Panc1 (cell line): ENCODE measurements around the gene MEIS3. TPM values are rescaled to one million over a fixed set of nuclear protein-coding genes. Genes with fewer than 3 reads are reported as not detected.

Source experiments
- ATAC-seq: fragments of 200-7000 bp; cut with Tn5 transposase; 2 replicates; pipeline ENCODE4 v1.9.1; 2020; ENCODE audit warnings: mild to moderate bottlenecking, moderate library complexity
- BruUV-seq: library from RNA; stranded (reverse); fragments of 400-500 nt; replicated peaks from 2 replicates; lab custom pipeline; 2021; lab: Mats Ljungman, UMichigan
- CTCF ChIA-PET: fragments of 300-600 bp; sonication (Branson Sonifier 250); formaldehyde crosslinking; loops from one replicate; lab custom pipeline; 2022; ENCODE audit warnings: antibody characterized with exemption; lab: Charles Lee
- POLR2A ChIA-PET: fragments of 300-600 bp; sonication (Branson Sonifier 250); formaldehyde crosslinking; loops from one replicate; lab custom pipeline; 2022; ENCODE audit warnings: antibody characterized with exemption; lab: Charles Lee
- DNase-seq: peaks from one replicate; pipeline ENCODE4 v3.0.0-alpha.2; 2010; ENCODE audit warnings: low read depth, low spot score
- H3K27ac ChIP-seq: 2 replicates; pipeline ENCODE4 v1.5.1; 2011; ENCODE audit warnings: mild to moderate bottlenecking, low read length, inconsistent platforms
- H3K27me3 ChIP-seq: fragments of 200-500 bp; sonication (Bioruptor generic); 2 replicates; pipeline ENCODE4 v1.6.0; 2014; ENCODE audit warnings: low read length, inconsistent platforms; ENCODE audit not compliant: control insufficient read depth, insufficient read depth
- H3K36me3 ChIP-seq: fragments of 200-500 bp; sonication (Bioruptor generic); 2 replicates; pipeline ENCODE4 v1.5.1; 2014; ENCODE audit warnings: inconsistent platforms, mild to moderate bottlenecking, low read length, moderate library complexity; ENCODE audit not compliant: control insufficient read depth, insufficient read depth
- H3K4me1 ChIP-seq: 2 replicates; pipeline ENCODE4 v1.5.1; 2011; ENCODE audit warnings: inconsistent platforms, mild to moderate bottlenecking, low read length, moderate library complexity; ENCODE audit not compliant: control insufficient read depth, insufficient read depth
- H3K4me3 ChIP-seq, 2 experiments: 2 replicates each; pipeline ENCODE4 v1.5.1; 2011 to 2012; ENCODE audit warnings: low read depth in 2 of 2, low read length in 2 of 2, mild to moderate bottlenecking in 2 of 2, inconsistent platforms in 1 of 2, moderate library complexity in 1 of 2
- H3K9me3 ChIP-seq: fragments of 200-500 bp; sonication (Bioruptor generic); 2 replicates; pipeline ENCODE4 v1.5.1; 2014; ENCODE audit warnings: low read depth, mild to moderate bottlenecking, inconsistent platforms, low read length, moderate library complexity; ENCODE audit not compliant: control insufficient read depth, insufficient read depth
- CTCF ChIP-seq: fragments of 450-650 bp; IDR thresholded peaks from 2 replicates; pipeline ENCODE4 v1.5.1; 2017; ENCODE audit warnings: mild to moderate bottlenecking
- POLR2AphosphoS5 ChIP-seq: IDR thresholded peaks from 2 replicates; pipeline ENCODE4 v1.6.1; 2012; ENCODE audit warnings: mild to moderate bottlenecking, low read depth, low read length, moderate library complexity
- REST ChIP-seq, 2 experiments: IDR thresholded peaks; 2 replicates each; pipeline ENCODE4 v1.6.1; 2011 to 2012; ENCODE audit warnings: low read depth in 2 of 2, control low read depth in 1 of 2, low read length in 1 of 2, mild to moderate bottlenecking in 1 of 2, moderate library complexity in 1 of 2; ENCODE audit not compliant: insufficient read depth in 1 of 2
- SIN3A ChIP-seq: IDR thresholded peaks from 2 replicates; pipeline ENCODE4 v1.6.1; 2012; ENCODE audit warnings: low read depth, mild to moderate bottlenecking, low read length, moderate library complexity, borderline replicate concordance; ENCODE audit not compliant: insufficient read depth
- TCF7L2 ChIP-seq: IDR thresholded peaks from 2 replicates; pipeline ENCODE4 v1.6.1; 2011; ENCODE audit warnings: mild to moderate bottlenecking, low read depth, low read length, inconsistent platforms
- in situ Hi-C: cut with HindIII; loops from 2 replicates; pipeline ENCODE4 v1.10.0; 2016; ENCODE audit warnings: low sequenced_read_pairs, low pct_unique_long_range_greater_than_20kb
- intact Hi-C: fragments of 100-400 bp; cut with micrococcal nuclease; formaldehyde crosslinking; loops from one replicate; pipeline ENCODE4 v1.10.0; 2022; ENCODE audit not compliant: unreplicated experiment
- total RNA-seq: library from RNA; stranded (reverse); gene quantifications from one replicate; pipeline ENCODE4 v1.2.1, GENCODE V29; 2021; ENCODE audit not compliant: unreplicated experiment

Gene MEIS3
- total RNA-seq, 1 experiment from 2014 or later = 11.3 TPM

GRCh38 chr19:47432091-47432490, 12.8 kb upstream of the MEIS3 start:
- H3K27ac ChIP-seq = no peak overlapping the region
- BruUV-seq = no TSS peak
- ChIA-PET POLR2A (no interaction called here), CTCF (interaction anchor here (1.0 to 1.3 kb wide), 2 partner anchors 41 to 83 kb away, joined by 3 read pairs; no protein-coding TSS in a partner anchor)
- in situ Hi-C loops = no loop called here
- ATAC-seq = no peak
- no peak overlapping the region for H3K4me3 ChIP-seq
- H3K4me1 ChIP-seq = peaks cover 7% of the 10 kb centered on the region
- no peaks in the 10 kb centered on the region for H3K36me3 ChIP-seq
- no peaks in the 10 kb centered on the region for H3K9me3 ChIP-seq
- no peak for DNase-seq
- intact Hi-C loops = no loop called here
- TF ChIP-seq POLR2AphosphoS5 = no peak
- no peaks in the 10 kb centered on the region for H3K27me3 ChIP-seq

GRCh38 chr19:47430041-47430802, 10.9 kb upstream of the MEIS3 start:
- in situ Hi-C loops (no loop called here), intact Hi-C loops (no loop called here)
- 0 out of 4 replicates have a peak, but pooled peaks of 1 of the 2 experiments have one; percentile 42 for TF ChIP-seq REST (IDR thresholded peaks at IDR 0.05; ENCODE audit: insufficient read depth in 1 of 2, low read depth in 2 of 2, low read length in 1 of 2)
- TF ChIP-seq CTCF = peak; percentile 32
- no peak for TF ChIP-seq TCF7L2
- no peak for TF ChIP-seq POLR2AphosphoS5
- TF ChIP-seq SIN3A = no peak
- H3K9me3 ChIP-seq = no peaks in the 10 kb centered on the region
- no peaks in the 10 kb centered on the region for H3K27me3 ChIP-seq
- no peak for DNase-seq
- ChIA-PET POLR2A (no interaction called here), CTCF (no interaction called here)
- peaks cover 7% of the 10 kb centered on the region for H3K4me1 ChIP-seq
- no peak overlapping the region for H3K27ac ChIP-seq
- ATAC-seq = peak; percentile 44; the same call in 1 of the 2 replicates
- no peaks in the 10 kb centered on the region for H3K36me3 ChIP-seq
- BruUV-seq = no TSS peak
- no peak overlapping the region for H3K4me3 ChIP-seq
